HepG2 (cell line): ENCODE measurements around the gene BPHL. TPM values are rescaled to one million over a fixed set of nuclear protein-coding genes. Genes with fewer than 3 reads are reported as not detected.

ENCODE experiments used
- ARNTL ChIP-seq: sonication (generic); formaldehyde crosslinking; IDR thresholded peaks from 2 replicates; pipeline ENCODE4 v1.4.0; 2020; ENCODE audit warnings: mild to moderate bottlenecking, missing genetic modification reagents
- ATF7 ChIP-seq, 2 experiments: fragments of 450-650 bp in 1 of 2; sonication (generic) in 1 of 2; formaldehyde crosslinking in 1 of 2; IDR thresholded peaks; 2 replicates each; pipeline versions ENCODE4 v1.4.0 to v1.6.1; 2016 to 2020; ENCODE audit warnings: antibody characterized with exemption in 1 of 2, mild to moderate bottlenecking in 1 of 2, missing genetic modification reagents in 1 of 2
- ATRX ChIP-seq: sonication (generic); formaldehyde crosslinking; IDR thresholded peaks from 2 replicates; pipeline ENCODE4 v1.4.0; 2020; ENCODE audit warnings: missing genetic modification reagents, borderline replicate concordance
- ETV6 ChIP-seq: sonication (generic); formaldehyde crosslinking; conservative IDR thresholded peaks from 2 replicates; pipeline ENCODE4 v1.4.0; 2020; ENCODE audit warnings: missing genetic modification reagents
- GTF3A ChIP-seq: sonication (generic); formaldehyde crosslinking; conservative IDR thresholded peaks from 2 replicates; pipeline ENCODE4 v1.4.0; 2020; ENCODE audit warnings: mild to moderate bottlenecking, missing genetic modification reagents
- ISL2 ChIP-seq: sonication (generic); formaldehyde crosslinking; IDR thresholded peaks from 2 replicates; pipeline ENCODE4 v1.5.0; 2020; ENCODE audit warnings: missing genetic modification reagents
- KLF6 ChIP-seq: IDR thresholded peaks from 2 replicates; pipeline ENCODE4 v1.8.0; 2016; ENCODE audit warnings: missing biosample characterization, missing genetic modification reagents
- MXI1 ChIP-seq: IDR thresholded peaks from 3 replicates; pipeline ENCODE4 v1.6.1; 2012; ENCODE audit warnings: low read depth, low read length, inconsistent platforms, borderline replicate concordance
- RAD21 ChIP-seq: fragments of 450-650 bp; formaldehyde crosslinking; IDR thresholded peaks from 2 replicates; pipeline ENCODE4 v1.5.0; 2020; ENCODE audit warnings: mild to moderate bottlenecking
- REXO4 ChIP-seq: sonication (generic); formaldehyde crosslinking; IDR thresholded peaks from 2 replicates; pipeline ENCODE4 v1.8.0; 2022; ENCODE audit warnings: missing genetic modification reagents, mild to moderate bottlenecking, borderline replicate concordance
- RNF2 ChIP-seq: fragments of 450-650 bp; conservative IDR thresholded peaks from 2 replicates; pipeline ENCODE4 v1.6.1; 2016; ENCODE audit warnings: low read depth
- RORA ChIP-seq: sonication (generic); formaldehyde crosslinking; IDR thresholded peaks from 2 replicates; pipeline ENCODE4 v1.5.0; 2020; ENCODE audit warnings: mild to moderate bottlenecking, missing genetic modification reagents, moderate library complexity
- SCMH1 ChIP-seq: sonication (generic); formaldehyde crosslinking; IDR thresholded peaks from 2 replicates; pipeline ENCODE4 v1.9.0; 2021; ENCODE audit warnings: missing genetic modification reagents, mild to moderate bottlenecking, borderline replicate concordance
- SETDB1 ChIP-seq: sonication (generic); formaldehyde crosslinking; IDR thresholded peaks from 2 replicates; pipeline ENCODE4 v1.5.1; 2020; ENCODE audit warnings: missing genetic modification reagents, mild to moderate bottlenecking, borderline replicate concordance
- SNRNP70 ChIP-seq: fragments of 200-400 bp; formaldehyde crosslinking; IDR thresholded peaks from 2 replicates; pipeline ENCODE4 v1.6.1; 2017; ENCODE audit warnings: mild to moderate bottlenecking, low read depth, low read length, moderate library complexity
- ZFP90 ChIP-seq: sonication (generic); formaldehyde crosslinking; IDR thresholded peaks from 2 replicates; pipeline ENCODE4 v1.8.0; 2022; ENCODE audit warnings: missing genetic modification reagents, mild to moderate bottlenecking, inconsistent platforms, borderline replicate concordance
- ZNF101 ChIP-seq: sonication (generic); formaldehyde crosslinking; IDR thresholded peaks from 2 replicates; pipeline ENCODE4 v1.4.0; 2020; ENCODE audit warnings: mild to moderate bottlenecking, low read depth, missing genetic modification reagents, borderline replicate concordance
- ZNF263 ChIP-seq: sonication (generic); formaldehyde crosslinking; IDR thresholded peaks from 2 replicates; pipeline ENCODE4 v1.4.0; 2020; ENCODE audit warnings: missing genetic modification reagents
- ZNF607 ChIP-seq: sonication (generic); formaldehyde crosslinking; IDR thresholded peaks from 2 replicates; pipeline ENCODE4 v1.5.1; 2020; ENCODE audit warnings: missing genetic modification reagents, mild to moderate bottlenecking, borderline replicate concordance
- ZNF670 ChIP-seq: sonication (generic); formaldehyde crosslinking; IDR thresholded peaks from 2 replicates; pipeline ENCODE4 v1.8.0; 2022; ENCODE audit warnings: mild to moderate bottlenecking, missing genetic modification reagents, borderline replicate concordance
- ZNF747 ChIP-seq: sonication (generic); formaldehyde crosslinking; IDR thresholded peaks from 2 replicates; pipeline ENCODE4 v1.8.1; 2023; ENCODE audit warnings: missing genetic modification reagents, mild to moderate bottlenecking, borderline replicate concordance
- polyA plus RNA-seq, 8 experiments: library from polyadenylated mRNA; depleted of rRNA in 3 of 8; stranded (reverse) in 7 of 8; unstranded in 1 of 8; fragments of >200 nt; fragmentation: Illumina TruSeq in 4 of 8; extraction: Trizol in 4 of 8; gene quantifications; 2 replicates each; pipeline versions ENCODE4 v1.2.1 to v1.2.3, GENCODE V29; 2011 to 2016; ENCODE audit warnings: low read depth in 4 of 8, missing spikeins in 1 of 8, mixed read lengths in 1 of 8; ENCODE audit not compliant: insufficient read depth in 1 of 8
- total RNA-seq, 5 experiments: library from RNA; depleted of rRNA; stranded (reverse); fragments of >200 nt; fragmentation: Illumina TruSeq; extraction: Trizol; gene quantifications; 2 replicates each; pipeline ENCODE4 v1.2.3, GENCODE V29; 2016; ENCODE audit warnings: low read depth in 1 of 5
- TF ChIP-seq, protein P1 (sequence below): sonication (generic); formaldehyde crosslinking; IDR thresholded peaks from 2 replicates; pipeline ENCODE4 v1.4.0; 2020; ENCODE audit warnings: mild to moderate bottlenecking, missing genetic modification reagents
- TF ChIP-seq, protein P2 (sequence below): sonication (generic); formaldehyde crosslinking; IDR thresholded peaks from 2 replicates; pipeline ENCODE4 v1.8.1; 2023; ENCODE audit warnings: mild to moderate bottlenecking, inconsistent platforms, moderate library complexity, missing genetic modification reagents, borderline replicate concordance
- TF ChIP-seq, protein P3 (sequence below): IDR thresholded peaks from 2 replicates; pipeline ENCODE4 v1.6.1; 2018; ENCODE audit warnings: missing genetic modification reagents
- TF ChIP-seq, protein P4 (sequence below): sonication (generic); formaldehyde crosslinking; IDR thresholded peaks from 2 replicates; pipeline ENCODE4 v1.8.0; 2022; ENCODE audit warnings: missing genetic modification reagents, low read depth, mild to moderate bottlenecking, borderline replicate concordance

BPHL gene
- total and polyA plus RNA-seq, 2 of the 13 experiments (the other 11 are each of a cell fraction or from before 2014, with no cell fraction given), result 37.8 to 39.5 TPM

DNA sequence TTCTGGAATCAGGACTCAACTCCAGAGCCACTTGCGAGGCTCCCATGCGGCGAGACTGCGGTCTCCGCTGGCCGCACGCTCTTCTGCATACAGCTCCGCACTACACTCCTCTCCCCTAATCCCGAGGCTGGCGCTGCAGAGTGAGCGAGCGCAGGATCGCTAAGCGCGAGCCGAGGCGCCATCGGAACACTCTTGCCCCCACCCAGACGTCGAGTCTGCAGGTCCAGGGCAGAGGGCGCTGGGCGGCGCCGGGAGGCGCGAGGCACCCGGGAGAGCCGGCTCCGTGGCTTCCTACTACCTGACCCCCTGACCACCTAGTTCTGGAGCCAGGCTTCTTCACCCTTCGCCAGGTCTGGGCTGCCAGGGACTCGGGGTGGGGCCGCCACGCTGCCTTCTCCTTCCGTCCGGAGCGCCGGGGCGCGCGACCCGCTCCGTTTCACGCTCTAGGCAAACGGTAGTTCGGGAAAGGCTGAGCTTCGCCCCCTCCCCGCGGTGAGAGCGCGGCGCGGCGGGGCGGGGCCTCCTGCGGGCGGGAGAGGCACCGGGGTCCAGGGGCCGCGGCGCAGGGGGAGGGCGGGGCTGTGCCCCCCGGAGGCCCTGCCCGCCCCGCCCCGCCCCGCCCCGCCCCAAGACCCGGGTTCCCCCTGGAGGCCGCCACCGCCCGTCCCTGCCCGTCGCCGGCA, 44.2 kb downstream of the BPHL start (continued):
- TF ChIP-seq ARNTL (CRISPR knock-in tag) (no peak; the same call in none of the 2 replicates), MXI1 (peak; percentile 30; the same call in 1 of the 3 replicates), GTF3A (0 out of 2 replicates have a peak, but pooled peaks have one; percentile 85), ZNF747 (peak; percentile 94; the same call in 1 of the 2 replicates), RNF2 (peak; percentile 75; the same call in 1 of the 2 replicates), KLF6 (CRISPR knock-in tag) (peak; percentile 92), ISL2 (peak; percentile 53), REXO4 (CRISPR knock-in tag) (no peak), ZFP90 (CRISPR knock-in tag) (peak; percentile 85), SETDB1 (no peak), SNRNP70 (no peak), ETV6 (CRISPR knock-in tag) (0 out of 2 replicates have a peak, but pooled peaks have one; percentile 27), RAD21 (CRISPR knock-in tag) (peak; percentile 81), ZNF670 (peak; percentile 95; the same call in 1 of the 2 replicates), RORA (CRISPR knock-in tag) (no peak), ZNF607 (CRISPR knock-in tag) (peak; percentile 95), SCMH1 (CRISPR knock-in tag) (no peak), ATF7 (IDR thresholded peaks at IDR 0.05) (no peak), ATF7 (CRISPR knock-in tag; IDR thresholded peaks at IDR 0.05) (no peak), ZNF263 (CRISPR knock-in tag) (peak; percentile 59; the same call in 1 of the 2 replicates), ATRX (CRISPR knock-in tag) (no peak), ZNF101 (CRISPR knock-in tag) (no peak)
- TF ChIP-seq, protein P1, sequence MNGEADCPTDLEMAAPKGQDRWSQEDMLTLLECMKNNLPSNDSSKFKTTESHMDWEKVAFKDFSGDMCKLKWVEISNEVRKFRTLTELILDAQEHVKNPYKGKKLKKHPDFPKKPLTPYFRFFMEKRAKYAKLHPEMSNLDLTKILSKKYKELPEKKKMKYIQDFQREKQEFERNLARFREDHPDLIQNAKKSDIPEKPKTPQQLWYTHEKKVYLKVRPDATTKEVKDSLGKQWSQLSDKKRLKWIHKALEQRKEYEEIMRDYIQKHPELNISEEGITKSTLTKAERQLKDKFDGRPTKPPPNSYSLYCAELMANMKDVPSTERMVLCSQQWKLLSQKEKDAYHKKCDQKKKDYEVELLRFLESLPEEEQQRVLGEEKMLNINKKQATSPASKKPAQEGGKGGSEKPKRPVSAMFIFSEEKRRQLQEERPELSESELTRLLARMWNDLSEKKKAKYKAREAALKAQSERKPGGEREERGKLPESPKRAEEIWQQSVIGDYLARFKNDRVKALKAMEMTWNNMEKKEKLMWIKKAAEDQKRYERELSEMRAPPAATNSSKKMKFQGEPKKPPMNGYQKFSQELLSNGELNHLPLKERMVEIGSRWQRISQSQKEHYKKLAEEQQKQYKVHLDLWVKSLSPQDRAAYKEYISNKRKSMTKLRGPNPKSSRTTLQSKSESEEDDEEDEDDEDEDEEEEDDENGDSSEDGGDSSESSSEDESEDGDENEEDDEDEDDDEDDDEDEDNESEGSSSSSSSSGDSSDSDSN (CRISPR knock-in tag), result peak; percentile 91
- TF ChIP-seq, protein P2, sequence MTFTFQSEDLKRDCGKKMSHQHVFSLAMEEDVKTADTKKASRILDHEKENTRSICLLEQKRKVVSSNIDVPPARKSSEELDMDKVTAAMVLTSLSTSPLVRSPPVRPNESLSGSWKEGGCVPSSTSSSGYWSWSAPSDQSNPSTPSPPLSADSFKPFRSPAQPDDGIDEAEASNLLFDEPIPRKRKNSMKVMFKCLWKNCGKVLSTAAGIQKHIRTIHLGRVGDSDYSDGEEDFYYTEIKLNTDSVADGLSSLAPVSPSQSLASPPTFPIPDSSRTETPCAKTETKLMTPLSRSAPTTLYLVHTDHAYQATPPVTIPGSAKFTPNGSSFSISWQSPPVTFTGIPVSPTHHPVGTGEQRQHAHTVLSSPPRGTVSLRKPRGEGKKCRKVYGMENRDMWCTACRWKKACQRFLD (CRISPR knock-in tag), result peak; percentile 89; the same call in 1 of the 2 replicates
- TF ChIP-seq, protein P3, sequence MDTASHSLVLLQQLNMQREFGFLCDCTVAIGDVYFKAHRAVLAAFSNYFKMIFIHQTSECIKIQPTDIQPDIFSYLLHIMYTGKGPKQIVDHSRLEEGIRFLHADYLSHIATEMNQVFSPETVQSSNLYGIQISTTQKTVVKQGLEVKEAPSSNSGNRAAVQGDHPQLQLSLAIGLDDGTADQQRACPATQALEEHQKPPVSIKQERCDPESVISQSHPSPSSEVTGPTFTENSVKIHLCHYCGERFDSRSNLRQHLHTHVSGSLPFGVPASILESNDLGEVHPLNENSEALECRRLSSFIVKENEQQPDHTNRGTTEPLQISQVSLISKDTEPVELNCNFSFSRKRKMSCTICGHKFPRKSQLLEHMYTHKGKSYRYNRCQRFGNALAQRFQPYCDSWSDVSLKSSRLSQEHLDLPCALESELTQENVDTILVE (CRISPR knock-in tag), result peak; percentile 57; the same call in 1 of the 2 replicates
- TF ChIP-seq, protein P4, sequence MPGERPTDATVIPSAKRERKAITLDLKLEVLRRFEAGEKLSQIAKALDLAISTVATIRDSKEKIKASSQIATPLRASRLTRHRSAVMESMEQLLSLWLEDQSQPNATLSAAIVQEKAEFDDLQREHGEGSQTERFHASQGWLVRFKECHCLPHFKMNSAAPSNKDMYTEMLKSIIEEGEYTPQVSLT (CRISPR knock-in tag), result no peak
